ENCODE data around the gene IL3RA.
"Not testable (repeated sequence)": the region's sequence is repeated elsewhere in the genome, so short reads cannot be mapped to it uniquely, and the experiment has no call there.

The IL3RA gene

DNA sequence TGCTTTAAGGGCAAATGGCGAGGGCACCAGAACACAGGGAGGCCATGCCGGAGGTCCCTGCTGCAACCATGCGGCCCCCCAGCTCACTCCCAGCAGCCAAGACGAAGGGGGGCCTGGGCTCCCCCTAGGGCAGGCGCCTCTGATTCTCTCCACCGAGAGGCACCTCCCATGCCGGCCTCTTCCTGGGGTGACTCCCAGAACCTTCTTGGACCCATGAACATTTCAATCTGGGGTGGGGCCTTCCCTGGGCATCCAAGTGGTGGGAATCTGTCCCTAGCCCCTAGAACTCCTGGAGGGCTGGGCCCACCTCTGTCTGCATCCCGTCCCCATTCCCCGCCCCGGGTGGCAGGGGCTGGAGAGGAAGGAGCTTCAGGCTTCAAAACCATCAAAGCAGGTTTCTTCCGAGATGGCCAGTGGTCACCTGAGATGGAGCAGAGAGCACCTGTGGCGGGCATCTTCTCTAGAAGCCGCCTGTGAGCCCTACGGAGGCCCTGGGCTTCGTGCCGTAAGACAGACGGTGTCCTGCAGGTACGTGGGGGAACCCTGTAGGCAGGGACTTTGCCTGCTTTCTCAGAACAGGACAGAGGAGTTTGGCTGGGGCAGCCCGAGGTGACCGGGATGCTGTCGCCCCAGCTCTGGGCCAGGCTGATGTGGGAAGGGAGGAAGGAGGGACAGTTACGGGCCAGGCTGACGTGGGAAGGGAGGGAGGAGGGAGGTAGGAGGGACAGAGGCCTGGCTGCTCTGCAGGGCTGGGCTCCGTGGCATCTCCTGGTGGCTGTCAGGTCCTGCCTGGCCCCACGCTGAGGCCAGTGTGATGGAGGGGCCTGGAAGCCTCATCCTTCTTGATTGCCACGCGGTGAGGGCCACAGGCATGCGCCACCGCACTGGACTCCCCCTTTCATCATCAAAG is 62.1 kb downstream of the IL3RA start:
- no peak for DNase-seq (ENCODE audit: low read depth)

DNA sequence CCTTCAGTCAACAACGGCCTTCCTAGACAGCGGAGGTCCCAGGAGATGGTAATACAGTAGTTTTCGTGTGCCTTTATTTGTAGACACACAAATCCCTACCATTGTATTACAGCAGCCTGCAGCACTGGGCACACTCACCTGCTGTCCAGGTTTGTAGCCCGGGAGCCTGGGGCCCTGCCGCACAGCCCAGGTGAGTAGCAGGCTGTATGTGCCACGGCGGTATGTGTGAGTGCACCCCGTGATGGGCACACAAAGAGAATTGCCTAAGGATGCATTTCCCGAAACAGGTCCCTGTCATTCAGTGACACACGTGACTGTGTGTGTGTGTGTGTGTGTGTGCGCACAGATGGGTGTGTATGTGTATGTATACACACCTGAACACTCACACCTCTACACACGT is 63.5 kb downstream of the IL3RA start:
- DNase-seq (ENCODE audit: low read depth) = no peak

DNA sequence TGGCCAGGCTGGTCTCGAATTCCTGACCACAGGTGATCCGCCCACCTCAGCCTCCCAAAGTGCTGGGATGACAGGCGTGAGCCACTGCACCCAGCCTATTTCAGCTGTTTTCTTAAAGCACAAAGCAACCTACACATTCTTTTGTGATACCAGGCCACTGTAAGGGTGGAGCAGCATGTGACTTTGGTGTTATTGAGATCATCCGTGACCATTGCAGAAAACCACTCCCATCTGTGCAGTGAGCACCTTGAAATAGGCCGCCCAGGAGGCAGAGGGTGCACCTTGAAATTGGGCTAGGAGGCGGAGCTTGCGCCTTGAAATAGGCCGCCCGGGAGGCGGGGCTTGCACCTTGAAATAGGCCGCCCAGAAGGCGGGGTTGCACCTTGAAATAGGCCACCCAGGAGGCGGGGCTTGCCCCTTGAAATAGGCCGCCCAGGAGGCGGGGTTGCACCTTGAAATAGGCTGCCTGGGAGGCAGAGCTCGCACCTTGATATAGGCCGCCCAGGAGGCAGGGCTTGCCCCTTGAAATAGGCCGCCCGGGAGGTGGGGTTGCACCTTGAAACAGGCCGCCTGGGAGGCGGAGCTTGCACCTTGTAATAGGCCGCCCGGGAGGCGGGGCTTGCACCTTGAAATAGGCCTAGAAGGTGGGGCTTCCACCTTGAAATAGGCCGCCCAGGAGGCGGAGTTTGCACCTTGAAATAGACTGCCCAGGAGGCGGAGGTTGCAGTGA is 64.3 kb downstream of the IL3RA start:
- DNase-seq (ENCODE audit: low read depth) = no peak

DNA sequence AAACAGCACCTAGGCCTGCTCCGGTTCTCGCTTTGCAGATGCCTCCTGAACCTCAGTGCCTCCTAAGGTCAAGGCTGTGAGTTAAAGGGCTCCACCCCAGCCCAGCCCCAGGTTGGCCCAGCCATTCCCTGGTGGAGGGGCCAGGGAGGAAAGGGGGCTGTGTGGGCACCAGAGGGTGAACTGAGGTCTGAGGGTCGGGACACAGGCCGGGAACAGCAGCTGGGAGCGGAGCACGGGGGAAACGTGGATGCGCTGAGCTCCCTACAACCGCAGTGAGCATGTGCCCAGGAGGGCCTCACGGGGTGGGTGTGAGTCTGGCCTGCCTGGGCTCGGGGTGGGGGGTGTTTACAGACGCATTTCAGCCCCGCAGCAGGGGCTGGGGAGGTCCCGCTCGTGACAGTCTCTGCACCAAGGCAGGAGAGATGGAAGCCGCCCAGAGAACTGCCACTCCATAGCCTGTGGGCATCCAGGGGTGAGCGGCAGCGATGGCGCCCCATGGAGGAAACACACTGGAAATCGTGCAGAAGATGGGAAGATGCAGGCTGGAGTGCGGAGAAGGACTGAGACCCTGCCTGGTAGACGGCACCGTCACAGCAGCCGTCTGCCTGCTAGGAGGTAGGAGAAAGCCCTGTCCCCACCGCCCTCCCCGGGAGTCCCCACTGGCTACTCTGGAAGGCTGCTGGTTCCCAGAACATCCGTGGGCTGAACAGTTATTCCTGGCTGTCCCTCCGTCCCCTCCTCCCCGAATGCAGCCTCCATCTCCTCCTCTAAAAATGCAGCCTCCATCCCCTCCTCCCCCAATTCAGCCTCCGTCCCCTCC is 65.2 kb downstream of the IL3RA start:
- no peak for DNase-seq (ENCODE audit: low read depth)

DNA sequence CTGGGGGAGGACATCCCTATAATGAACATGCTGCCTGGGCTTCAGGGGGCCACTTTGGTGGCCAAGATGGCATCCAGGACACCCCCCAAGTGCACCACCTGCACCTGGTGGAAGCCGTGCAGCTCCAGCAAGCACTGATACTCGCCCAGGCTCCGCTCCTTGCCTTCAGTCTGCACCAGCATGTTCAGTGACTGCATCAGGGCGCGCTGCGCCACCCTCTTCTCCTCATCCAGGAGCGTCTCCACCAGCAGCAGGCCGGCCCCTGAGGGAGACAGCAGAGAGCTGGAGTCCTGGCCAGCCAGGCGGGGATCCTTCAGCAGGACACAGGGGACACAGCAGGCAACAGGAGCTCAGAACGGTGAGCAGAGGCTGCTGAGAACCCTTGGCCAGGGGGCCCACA is 66.6 kb downstream of the IL3RA start:
- no peak for DNase-seq (ENCODE audit: low read depth)

DNA sequence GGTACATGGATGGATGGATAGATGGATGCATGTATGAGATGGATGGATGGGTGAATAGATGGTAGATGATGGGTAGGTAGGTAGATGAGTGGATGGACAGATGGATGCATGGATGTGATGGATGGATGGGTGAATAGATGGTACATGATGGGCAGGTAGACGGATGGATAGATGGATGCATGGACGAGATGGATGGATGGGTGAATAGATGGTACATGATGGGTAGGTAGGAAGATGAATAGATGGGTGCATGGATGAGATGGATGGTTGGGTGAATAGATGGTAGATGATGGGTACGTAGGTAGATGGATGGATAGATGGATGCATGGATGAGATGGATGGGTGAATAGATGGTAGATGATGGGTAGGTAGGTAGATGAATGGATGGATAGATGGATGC is 67.3 kb downstream of the IL3RA start:
- not testable (repeated sequence) for DNase-seq (ENCODE audit: low read depth)

DNA sequence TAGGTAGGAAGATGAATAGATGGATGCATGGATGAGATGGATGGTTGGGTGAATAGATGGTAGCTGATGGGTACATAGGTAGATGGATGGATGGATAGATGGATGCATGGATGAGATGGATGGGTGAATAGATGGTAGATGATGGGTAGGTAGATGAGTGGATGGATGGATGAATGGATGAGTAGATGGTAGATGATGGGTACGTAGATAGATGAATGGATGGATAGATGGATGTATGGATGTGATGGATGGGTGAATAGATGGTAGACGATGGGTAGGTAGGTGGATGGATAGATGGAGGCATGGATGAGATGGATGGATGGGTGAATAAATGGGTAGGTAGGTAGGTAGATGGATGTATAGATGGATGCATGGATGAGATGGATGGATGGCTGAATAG is 69.2 kb downstream of the IL3RA start:
- not testable (repeated sequence) for DNase-seq (ENCODE audit: low read depth)

DNA sequence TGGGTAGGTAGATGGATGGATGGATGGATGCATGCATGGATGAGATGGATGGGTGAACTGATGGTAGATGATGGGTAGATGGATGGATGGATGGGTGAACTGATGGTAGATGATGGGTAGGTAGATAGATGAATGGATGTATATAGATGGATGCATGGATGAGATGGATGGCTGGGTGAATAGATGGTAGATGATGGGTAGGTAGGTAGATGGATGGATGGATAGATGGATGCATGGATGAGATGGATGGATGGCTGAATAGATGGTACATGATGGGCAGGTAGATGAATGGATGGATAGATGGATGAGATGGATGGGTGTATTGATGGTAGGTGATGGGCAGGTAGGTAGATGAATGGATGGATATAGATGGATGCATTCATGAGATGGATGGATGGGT is 70.5 kb downstream of the IL3RA start:
- DNase-seq (ENCODE audit: low read depth) = no peak

DNA sequence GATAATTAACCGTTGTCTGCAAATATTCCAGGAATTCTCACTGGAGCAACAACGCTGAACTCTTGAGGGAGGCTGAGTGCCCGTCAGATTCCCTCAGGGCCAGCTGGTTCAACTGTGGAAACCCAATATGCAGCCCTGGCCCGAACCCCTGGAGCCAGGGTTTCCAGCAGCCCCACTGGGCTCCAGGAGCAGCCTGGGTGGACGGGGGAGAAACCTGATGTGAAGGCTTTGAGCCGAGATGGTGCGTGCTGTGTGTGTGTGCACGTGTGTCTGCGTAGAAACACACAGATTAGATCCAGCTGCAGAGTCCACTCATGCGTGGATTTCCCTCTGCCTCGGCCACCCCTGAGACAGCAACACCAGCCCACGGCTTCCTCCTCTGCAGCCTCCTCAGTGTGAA is 74.7 kb downstream of the IL3RA start:
- no peak for DNase-seq (ENCODE audit: low read depth)

DNA sequence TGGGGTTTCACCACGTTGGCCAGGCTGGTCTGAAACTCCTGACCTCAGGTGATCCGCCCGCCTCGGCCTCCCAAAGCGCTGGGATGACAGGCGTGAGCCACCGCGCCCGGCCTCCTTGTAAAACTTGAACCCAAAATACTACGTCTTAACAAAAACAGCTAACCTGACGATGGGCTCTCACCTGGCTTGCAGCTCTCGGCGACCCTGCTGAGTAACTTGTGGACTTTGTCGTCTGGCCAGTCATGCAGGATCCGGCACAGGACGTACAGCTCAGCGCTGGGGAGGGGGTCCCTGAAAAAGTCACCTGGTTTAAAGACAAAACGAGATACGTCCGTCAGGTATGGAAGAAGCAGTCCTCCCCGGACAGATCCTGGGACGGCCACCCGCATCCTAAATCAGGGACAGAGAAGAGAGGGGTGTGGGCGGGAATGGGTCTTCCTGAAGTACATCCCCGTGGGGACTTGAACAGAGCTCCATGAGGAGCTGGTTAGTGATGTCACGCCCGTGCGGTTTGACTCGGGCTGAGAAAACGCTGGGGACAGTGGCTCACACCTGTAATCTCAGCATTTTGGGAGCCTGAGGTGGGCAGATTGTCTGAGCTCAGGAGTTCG is 76.1 kb downstream of the IL3RA start:
- no peak for DNase-seq (ENCODE audit: low read depth)

DNA sequence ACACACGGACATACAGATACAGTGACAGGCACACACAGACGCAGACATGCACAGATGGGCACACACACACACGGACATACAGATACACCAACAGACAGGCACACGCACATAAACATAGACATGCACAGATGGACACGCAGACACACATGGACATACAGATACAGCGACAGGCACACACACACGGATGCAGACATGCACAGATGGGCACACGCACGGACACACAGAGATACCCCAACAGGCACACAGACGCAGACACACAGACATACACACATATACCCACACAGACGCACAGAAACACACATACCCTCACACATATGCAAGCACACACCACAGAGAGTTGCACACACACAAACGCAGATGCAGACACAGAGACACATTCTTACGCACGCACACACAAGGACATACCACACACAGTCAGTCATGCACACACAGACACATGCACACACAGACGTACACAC is 79.8 kb downstream of the IL3RA start:
- no peak for DNase-seq (ENCODE audit: low read depth)

DNA sequence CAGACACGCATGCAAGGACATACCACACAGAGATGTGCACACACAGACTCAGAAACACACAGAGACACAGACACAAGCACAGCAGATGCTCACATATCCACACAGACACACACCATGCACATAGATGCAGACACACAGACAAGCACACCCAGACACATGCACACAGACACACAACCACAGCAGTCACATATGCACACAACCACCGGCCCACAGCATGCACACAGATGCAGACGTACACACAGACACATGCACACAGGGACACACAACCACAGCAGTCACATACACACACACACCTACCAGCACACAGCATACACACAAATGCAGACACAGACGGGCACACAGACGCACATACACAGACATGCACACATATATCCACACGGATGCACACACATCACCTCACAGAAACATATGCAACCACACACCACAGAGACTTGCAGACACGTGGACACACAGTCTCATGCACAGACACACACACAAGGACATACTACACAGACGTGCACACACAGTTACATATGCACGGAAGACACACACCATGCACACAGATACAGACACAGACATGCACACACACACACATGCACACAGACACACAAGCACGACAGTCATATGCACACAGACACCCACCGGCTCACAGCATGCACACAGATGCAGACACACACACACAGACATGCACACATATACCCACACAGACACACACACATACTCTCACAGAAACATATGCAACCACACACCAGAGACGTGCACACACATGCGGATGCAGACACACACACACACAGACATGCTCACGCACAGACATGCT is 80.6 kb downstream of the IL3RA start:
- no peak for DNase-seq (ENCODE audit: low read depth)

DNA sequence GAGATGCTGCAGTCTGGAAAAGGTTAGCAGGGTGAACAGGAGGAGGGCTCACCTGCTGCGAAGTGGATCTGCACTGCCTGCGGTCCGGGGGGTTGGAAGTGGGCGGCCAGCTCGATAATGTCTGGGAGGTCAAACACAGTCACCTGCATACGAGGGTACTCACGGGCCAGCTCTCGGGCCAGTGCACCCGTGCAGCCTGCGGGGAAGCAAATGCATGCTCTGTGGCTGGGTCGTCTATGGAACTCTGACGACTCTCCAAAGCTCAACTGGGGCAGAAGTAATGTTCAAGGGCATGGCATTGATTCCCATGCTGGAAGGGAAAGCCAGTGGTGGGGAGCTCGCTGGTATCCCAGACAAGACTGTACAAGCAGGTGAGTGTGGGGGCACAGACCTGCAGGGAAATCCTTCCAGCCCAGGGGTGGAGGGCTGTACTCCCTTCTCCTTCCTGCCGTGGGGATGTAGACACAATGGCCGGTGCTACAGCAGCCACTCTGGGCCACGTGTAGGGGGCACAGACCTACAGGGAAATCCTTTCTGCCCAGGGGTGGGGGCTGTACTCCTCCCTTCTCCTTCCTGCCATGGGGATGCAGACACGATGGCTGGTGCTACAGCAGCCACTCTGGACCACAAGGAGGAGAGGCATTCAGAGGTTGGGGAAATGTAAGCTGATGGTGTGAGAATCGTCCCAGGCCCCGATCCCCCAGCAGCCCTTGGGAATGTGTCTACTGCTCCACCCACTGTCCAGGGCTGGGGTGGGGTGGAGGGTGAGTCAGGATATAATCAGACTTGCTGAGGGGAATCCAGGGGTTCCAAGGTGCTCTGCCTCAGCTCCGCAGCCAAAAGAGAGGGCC is 81.6 kb downstream of the IL3RA start:
- no peak for DNase-seq (ENCODE audit: low read depth)

DNA sequence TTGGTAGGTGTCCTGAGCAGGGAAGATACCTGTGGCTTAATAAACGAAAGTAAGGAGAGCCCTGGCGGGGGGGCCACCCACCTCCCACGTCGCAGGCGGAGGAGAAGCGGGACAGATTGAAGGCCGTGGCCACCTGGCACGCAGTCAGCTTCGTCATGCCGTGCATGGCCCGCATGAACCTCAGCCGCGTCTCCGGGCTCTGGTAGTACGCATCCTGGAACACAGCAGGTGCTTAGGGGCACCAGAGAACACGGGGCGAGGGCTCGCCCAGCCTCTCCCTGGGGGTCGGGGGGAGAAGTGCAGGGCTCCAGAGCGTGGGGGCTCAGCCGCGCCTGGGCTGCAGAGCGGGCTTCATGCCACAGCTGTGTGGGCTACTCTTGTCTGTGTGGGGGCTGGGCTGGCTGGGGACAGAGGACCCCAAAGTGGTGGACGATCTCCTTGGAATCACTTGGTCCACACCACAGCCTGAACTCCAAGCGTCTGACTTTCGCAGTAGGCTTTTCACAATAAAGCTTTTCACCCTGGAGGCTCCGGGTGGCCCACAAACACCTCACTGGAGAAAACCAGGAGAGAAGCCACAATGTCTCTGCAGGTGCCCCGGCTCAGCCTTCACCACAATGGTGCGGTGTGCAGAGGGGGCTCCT is 82.4 kb downstream of the IL3RA start:
- no peak for DNase-seq (ENCODE audit: low read depth)

DNA sequence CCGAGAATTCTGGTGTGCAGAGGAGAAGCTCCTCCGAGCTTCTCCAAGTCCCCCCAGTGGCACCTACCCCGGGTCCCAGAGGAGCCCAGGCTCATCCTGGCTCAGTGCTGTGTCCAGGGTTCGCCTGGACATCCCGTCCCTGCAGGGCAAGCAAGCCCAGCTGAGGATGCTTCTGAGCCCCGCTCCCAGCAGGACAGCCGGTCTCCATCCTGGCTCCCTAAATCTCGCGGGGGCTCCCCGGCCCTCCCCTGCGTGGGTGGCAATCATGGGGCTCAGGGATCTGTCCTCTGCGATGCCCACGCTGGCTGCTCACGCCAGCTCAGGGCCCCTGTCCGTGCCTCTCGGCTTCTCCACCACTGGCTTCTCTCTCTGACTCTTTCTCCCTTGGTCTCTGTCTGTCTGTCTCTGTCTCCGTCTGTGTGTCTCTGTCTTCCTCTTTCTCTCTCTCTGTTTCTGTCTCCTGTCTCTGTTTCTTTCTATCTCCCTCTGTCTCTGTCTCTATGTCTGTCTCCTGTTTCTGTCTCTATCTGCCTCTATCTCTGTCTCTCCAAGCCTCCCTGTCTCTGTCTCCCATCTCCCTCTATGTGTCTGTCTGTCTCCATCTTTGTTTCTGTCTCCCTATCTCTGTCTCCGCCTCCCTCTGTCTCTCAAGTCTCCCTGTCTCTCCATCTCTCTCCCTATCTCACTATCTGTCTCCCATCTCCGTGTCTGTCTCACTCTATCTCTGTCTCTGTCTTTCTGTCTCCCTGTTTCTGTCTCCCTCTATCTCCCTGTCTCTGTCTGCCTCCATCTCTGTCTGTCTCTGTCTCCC is 83.2 kb downstream of the IL3RA start:
- no peak for DNase-seq (ENCODE audit: low read depth)

DNA sequence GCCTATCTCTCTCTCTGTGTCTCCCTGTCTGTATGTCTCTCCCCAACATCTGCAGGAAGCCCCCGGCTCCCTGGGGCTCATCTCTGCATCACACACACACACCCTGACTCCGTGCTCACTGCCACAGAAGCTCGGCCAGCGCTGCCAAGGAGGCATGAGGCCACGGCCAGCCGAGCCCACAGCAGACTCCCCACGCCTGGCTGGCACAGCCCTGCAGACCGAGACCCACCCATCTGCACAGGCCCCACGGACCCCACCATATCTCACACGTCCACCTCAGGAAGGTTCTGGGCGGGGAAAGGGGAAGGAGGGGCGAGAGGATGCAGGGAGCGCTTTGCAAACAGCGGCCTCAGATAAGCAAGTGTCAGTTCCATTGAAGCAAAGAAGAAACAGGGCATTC is 83.8 kb downstream of the IL3RA start:
- DNase-seq (ENCODE audit: low read depth) = no peak

DNA sequence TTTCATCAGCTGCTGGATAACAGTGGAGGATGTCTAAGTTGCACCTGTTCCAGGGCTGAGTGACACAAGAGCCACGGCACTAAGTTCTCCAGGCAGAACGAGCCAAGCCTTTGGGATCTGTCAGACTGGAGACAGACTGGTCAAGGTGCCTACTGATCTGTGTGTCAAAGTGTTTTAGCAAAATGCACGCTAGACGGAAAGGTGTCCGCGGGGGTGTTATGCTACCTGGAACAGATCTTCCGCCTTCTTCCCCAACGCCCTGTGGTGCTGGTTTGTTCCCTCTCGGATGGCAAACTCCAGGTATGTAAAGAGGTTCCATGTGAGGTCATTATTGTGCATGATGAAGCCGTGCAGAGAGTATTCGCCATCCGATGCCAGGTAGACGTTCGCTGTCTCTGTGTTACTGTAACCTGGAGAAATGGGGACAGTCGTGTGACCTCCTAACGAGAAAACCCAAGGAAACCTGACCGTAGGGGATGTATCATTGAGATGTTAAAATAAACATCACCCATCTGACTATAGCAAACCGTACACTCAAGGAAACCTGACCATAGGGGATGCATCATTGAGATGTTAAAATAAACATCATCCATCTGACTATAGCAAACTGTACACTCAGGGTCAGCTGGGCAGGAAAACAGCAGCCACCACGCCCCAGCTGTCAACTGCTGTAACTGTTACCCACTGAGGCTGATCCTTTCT is 85.0 kb downstream of the IL3RA start:
- no peak for DNase-seq (ENCODE audit: low read depth)

DNA sequence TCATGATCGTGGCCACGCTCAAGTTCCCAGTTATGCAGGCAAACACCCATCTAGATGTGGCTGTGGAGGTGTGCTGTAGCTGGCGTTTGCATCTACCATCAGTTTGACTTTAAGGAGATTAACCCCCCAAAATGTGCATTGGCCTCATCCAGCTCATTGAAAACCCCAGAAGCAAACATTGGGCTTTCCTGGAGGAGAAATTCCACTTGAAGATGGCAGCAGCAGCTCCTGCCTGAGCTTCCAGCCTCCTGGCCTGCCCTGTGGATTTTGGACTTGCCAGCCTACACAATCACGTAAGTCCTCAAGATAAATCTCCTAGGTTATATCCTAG is 85.5 kb downstream of the IL3RA start:
- no peak for DNase-seq (ENCODE audit: low read depth)
